SW480 (cell line): Measurements from ENCODE around the gene OLFM1.
"Not testable (repeated sequence)": the region's sequence is repeated elsewhere in the genome, so short reads cannot be mapped to it uniquely, and the experiment has no call there.

Experiments used
- DNase-seq: peaks from one replicate; pipeline ENCODE4 v3.0.0-alpha.2; 2016; ENCODE audit warnings: low spot score

The OLFM1 gene

GRCh38 chr9:135107581-135108235, 20.2 kb downstream of the OLFM1 start:
- DNase-seq = no peak

- DNase-seq = no peak
Observed at GRCh38 chr9:135108831-135109510, 21.5 kb downstream of the OLFM1 start.

- DNase-seq = no peak
Observed at GRCh38 chr9:135109650-135110049, 22.2 kb downstream of the OLFM1 start.

DNA sequence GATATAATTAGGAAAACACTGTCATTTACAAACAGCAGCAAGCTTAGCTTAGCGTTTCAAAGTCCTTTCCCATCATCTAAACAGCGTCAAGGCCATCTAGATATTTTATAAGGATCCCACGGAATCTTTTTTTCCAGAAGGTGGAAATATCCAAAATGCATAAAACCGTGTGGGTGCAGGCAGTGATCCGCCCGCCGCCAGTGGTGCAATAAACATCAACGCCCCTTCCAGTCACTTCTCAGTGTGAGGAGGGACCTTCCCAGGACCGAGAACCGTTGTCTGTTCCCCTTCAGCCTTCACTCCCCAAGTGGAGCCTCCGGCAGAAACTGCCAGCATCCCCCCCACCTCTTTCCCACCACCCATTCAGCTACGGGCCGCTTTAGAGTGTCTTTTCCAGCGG, 22.9 kb downstream of the OLFM1 start:
- DNase-seq = no peak

- not testable (repeated sequence) for DNase-seq
Observed at GRCh38 chr9:135111600-135111999, 24.1 kb downstream of the OLFM1 start.

DNA sequence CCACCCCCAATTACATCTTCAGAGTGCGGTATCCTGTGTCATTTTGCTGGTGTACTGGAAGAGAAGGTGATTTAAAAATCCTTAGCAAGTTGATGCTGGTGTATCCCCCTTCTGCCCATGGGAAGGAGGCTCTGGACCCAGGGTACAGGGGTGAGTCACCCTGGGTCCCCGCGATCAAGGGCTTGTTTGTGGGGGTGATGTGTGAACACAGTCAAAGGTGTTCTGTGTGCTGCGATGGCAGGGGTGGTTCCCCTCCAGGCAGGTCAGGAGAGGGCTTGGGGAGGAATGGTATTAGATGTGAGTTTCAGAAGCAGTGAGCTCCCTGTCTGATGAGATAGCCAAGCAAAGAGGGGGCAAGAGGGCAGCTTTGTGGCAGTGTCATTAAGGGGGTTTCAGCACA, 28.9 kb downstream of the OLFM1 start:
- DNase-seq = no peak

DNA sequence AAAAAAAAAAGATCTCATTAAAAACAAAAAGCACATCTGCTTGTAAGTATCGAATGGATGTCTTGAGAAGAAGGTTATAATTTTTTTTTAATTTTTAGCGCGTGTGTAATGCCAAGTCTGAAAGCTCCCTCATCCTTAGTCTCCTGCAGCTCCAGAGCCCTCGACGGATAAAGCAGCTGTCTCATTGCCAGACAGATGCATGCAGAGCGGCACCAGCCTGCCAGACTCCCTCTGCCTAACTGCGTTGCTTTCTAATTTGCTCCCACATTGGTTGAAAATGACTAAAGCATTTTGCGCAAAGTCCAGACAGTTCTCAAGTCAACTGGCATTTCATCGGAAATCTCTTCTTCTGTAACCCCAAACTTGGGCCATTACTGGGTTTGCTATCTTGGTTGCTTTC, 29.4 kb downstream of the OLFM1 start:
- no peak for DNase-seq

- DNase-seq = no peak
Observed at GRCh38 chr9:135117281-135117680, 29.8 kb downstream of the OLFM1 start.

DNA sequence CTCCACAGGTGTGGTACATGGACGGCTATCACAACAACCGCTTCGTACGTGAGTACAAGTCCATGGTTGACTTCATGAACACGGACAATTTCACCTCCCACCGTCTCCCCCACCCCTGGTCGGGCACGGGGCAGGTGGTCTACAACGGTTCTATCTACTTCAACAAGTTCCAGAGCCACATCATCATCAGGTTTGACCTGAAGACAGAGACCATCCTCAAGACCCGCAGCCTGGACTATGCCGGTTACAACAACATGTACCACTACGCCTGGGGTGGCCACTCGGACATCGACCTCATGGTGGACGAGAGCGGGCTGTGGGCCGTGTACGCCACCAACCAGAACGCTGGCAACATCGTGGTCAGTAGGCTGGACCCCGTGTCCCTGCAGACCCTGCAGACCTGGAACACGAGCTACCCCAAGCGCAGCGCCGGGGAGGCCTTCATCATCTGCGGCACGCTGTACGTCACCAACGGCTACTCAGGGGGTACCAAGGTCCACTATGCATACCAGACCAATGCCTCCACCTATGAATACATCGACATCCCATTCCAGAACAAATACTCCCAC, 32.1 kb downstream of the OLFM1 start:
- no peak for DNase-seq

GRCh38 chr9:135120249-135120648, 32.8 kb downstream of the OLFM1 start:
- DNase-seq = no peak

- no peak for DNase-seq
Observed at GRCh38 chr9:135122316-135122715, 34.8 kb downstream of the OLFM1 start.

DNA sequence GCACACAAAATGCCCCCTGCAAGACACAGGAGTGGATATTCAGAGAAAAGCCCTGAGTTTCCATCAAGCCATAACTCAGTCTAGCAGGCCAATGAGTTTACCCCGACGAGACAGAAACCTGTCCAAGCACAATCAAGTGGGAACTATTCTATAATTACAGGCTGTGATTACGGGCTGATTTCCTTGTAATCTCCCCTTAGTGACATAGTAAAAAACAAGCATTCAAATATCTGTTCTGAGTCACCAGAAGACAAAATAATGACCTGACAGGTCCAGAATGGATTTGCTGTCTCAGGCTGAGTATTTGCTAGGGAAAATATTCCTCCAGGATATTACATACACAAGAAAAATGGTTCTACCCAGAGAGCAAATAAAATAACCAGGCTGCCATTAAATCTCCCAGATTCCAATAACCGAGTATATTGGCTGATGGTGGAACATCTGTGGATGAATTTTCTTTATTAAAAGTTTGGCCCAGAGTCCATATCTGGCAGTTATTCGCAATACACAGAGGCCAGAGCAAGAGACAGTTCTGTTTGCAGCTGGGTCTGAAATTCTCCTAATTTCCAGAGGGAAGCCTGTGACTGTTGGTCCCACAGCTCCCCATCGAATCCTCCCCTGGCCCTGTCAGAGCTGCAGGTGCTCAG, 35.8 kb downstream of the OLFM1 start:
- DNase-seq = no peak

GRCh38 chr9:135123773-135124134, 36.3 kb downstream of the OLFM1 start:
- DNase-seq = no peak

GRCh38 chr9:135126451-135127187, 39.2 kb downstream of the OLFM1 start:
- DNase-seq = peak; percentile 90

- no peak for DNase-seq
Observed at GRCh38 chr9:135127718-135128670, 40.5 kb downstream of the OLFM1 start.

DNA sequence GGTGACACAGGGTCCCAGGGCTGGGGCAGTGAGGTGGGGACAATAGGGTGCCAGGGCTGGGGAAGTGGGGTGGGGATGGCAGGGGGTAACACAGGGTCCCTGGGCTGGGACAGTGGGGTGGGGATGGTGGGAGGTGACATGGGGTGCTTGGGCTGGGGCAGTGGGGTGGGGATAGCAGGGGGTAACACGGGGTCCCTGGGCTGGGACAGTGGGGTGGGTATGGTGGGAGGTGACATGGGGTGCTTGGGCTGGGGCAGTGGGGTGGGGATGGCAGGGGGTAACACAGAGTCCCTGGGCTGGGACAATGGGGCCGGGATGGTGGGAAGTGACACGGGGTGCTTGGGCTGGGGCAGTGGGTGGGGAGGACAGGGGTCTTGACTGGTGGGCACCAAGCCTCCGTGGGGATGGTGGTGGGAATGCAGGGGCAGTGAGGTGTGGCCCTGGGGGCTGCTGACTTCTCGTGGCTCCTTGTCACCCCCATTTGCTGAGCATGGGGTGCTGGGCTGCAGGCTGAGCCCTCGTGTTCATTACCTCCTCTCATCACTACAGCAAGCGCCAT, 41.7 kb downstream of the OLFM1 start:
- DNase-seq = no peak

- DNase-seq = peak; percentile 71
Observed at GRCh38 chr9:135130207-135130976, 42.9 kb downstream of the OLFM1 start.

- no peak for DNase-seq
Observed at GRCh38 chr9:135131488-135131887, 44.0 kb downstream of the OLFM1 start.

DNA sequence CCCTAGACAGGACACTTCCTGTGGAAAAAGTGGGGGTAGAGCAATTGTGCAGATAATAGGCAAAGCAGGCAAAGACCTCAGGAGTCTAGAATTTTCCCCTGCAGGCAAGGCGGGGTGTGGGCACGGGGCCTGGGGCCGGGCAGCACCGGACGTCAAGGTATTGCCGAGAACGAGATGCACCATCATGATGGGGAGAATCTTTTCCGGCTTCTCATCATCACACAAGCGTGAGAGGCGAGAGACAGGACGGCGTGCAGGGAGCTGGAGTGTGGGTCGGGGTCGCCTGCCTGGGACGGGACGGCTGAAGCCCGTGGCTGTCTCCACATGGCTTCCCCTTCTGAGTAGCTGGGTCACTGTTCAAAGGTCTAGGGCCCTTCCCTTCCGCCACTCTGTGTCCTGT, 44.5 kb downstream of the OLFM1 start:
- DNase-seq = no peak
